HG03520 (cell line): ENCODE results near the gene ZNF410.
"Not testable (repeated sequence)": the region's sequence is repeated elsewhere in the genome, so short reads cannot be mapped to it uniquely, and the experiment has no call there.

Experiments
- ATAC-seq: cut with Tn5 transposase; IDR thresholded peaks from one replicate; pipeline ENCODE4 v1.9.1; 2021; ENCODE audit warnings: mild to moderate bottlenecking, moderate library complexity; ENCODE audit not compliant: unreplicated experiment

ZNF410 gene

DNA sequence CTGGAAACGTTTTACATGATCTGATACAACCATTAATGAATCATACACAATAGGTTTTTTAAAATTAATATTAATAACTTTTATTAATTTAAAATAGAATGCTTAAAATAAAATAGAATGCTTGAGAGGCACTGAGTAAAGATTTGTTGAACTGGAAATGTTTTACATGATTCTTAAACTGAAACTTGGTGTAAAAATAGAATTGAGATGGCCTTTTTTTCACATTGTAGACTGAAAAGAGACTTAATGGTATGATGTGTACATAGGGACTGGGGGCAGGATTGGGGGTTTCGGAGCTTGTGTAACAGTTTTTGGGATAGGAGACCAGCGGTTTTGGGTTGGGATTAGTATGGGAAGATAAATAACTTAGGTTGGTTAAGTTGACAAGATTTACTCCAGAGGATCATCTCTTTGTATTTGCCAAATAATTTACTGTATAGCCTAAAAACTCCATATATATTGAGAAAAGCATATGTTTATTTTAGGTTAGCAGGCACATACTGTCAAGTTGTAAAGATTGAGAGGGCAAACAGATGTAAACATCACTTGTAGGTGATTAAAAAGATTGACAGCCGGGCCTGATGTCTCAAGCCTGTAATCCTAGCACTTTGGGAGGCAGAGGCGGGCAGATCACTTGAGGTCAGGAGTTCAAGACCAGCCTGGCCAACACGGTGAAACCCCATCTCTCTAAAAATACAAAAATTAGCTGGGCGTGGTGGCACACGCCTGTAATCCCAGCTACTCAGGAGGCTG is 2.0 kb upstream of the ZNF410 start:
- no peak for ATAC-seq

- no peak for ATAC-seq
These were observed 608 bp downstream of the ZNF410 start for GRCh38 chr14:73887318-73887616.

GRCh38 chr14:73887694-73888459 is 1.2 kb downstream of the ZNF410 start:
- no peak for ATAC-seq

DNA sequence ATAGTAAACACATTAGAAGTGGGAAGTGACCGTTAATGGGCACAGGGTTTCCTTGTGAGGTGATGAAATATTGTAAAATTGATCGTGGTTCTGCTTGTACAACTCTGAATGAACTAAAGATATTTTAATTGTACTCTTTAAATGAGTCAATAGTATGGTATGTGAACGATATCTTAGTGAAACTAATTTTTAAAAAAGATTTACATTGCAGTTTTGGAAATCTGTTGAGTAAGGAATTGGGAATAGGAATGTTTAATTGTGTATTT is 1.7 kb downstream of the ZNF410 start:
- ATAC-seq: no peak

DNA sequence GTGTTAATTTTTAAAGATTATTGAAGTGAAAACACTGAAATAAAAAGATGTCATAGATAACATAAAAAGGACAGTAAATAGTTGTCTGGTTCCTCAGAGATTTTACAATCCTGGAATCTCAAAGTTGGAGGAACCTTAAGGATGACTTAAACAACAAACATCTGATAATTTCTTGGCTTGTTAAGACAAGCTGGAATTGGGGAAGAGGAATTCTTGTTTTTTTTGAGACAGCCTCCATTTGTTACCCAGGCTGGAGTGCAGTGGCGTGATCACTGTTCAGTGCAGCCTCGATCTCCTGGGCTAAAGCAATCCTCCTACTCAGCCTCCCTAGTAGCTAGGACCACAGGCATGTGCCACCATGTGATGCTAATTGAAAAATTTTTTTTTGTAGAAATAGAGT is 2.3 kb downstream of the ZNF410 start:
- no peak for ATAC-seq

GRCh38 chr14:73889376-73889775 is 2.7 kb downstream of the ZNF410 start:
- ATAC-seq: no peak

DNA sequence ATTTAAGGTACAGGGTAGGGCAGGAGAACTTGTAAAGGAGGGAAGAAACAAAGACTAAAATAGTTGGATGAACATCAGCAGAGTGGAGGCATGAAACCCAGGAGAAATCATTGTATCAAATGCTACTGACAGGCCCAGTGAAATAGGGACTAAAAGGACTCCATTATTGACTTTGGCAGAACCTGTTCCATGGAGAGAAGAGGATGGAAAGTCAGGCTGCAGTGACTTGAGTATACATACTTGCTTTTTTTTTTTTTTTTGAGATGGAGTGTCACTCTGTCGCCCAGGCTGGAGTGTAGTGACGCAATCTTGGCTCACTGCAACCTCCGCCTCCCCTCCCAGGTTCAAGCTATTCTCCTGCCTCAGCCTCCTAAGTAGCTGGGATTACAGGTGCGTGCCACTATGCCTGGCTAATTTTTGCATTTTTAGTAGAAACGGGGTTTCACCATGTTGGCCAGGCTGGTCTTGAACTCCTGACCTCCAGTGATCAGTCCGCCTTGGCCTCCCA is 7.6 kb downstream of the ZNF410 start:
- ATAC-seq: not testable (repeated sequence)

DNA sequence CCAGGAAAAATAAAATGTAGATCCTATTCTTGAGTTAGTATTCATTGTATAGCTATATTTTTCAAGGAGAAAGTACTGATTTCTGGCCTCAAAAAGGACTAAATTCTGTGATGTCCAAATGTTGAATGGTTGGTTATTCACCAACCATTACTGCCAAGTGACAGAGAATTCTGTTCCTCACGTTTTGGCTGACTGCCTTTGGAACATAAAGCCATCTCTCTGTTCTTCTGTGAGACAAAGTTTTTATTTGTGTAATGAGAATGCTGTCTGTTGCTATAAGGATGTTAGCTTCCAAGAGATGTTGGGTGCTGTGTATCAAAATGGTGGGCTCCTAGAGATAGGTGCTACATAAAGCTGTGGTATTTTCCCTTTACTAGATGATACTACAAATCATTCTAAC is 9.3 kb downstream of the ZNF410 start:
- ATAC-seq: no peak

GRCh38 chr14:73896521-73896920 is 9.9 kb downstream of the ZNF410 start:
- ATAC-seq: no peak

DNA sequence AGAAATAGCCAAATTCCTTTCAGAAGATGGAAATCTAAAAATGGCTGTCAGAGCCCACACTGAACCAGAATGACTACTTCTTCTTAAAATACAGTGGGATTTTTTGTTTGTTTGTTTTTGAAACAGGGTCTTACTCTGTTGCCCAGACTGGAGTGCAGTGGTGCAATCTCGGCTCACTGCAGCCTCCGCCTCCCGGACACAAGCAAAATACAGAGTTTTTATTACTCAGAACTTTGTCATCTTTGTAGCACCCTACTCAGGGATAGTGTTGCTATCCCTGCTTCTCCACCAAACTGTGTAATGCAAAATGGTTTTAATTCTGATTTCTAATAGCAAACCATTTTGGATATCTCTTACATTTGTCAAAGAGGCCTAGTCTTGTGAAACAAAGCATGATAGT is 16.4 kb downstream of the ZNF410 start:
- ATAC-seq: no peak

- no peak for ATAC-seq
These were observed 23.0 kb downstream of the ZNF410 start for GRCh38 chr14:73909681-73910080.

- no peak for ATAC-seq
These were observed 26.6 kb downstream of the ZNF410 start for GRCh38 chr14:73913256-73913655.

GRCh38 chr14:73916324-73916723 is 29.7 kb downstream of the ZNF410 start:
- no peak for ATAC-seq

DNA sequence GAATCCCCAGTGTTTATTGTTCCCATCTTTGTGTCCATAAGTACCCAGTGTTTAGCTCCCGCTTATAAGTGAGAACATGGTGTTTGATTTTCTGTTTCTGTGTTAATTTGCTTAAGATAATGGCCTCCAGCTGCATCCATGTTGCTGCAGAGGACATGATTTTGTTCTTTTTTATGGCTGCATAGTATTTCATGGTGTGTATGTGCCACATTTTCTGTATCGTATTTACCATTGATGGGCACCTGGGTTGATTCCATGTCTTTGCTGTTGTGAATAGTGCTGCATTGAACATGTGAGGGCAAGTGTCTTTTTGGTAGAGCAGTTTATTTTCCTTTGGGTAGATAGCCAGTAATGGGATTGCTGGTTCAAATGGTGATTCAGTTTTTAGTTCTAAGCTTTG is 32.8 kb downstream of the ZNF410 start:
- not testable (repeated sequence) for ATAC-seq

GRCh38 chr14:73924337-73924736 is 37.7 kb downstream of the ZNF410 start:
- ATAC-seq: no peak

GRCh38 chr14:73935666-73936065 is 49.0 kb downstream of the ZNF410 start:
- ATAC-seq: no peak

- ATAC-seq: no peak
These were observed 49.9 kb downstream of the ZNF410 start for GRCh38 chr14:73936548-73936947.

DNA sequence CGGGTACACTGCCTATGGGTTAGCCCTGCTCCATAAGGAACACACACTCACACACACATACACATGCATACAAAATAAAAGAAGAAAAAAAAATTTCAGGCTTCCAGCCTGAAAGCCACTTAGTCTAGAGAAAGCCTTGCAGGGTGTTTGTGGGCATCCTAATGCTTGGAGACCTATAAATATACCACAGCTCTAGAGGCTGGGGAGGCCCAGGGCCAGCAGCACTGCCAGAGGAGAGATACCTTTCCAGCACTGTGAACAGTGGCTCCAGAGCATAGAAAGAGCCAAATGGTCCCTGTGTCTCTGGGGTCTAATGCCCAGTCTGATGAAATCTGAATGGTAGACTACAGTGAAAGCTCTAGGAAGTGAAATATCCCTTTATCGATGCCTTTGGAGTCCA is 50.4 kb downstream of the ZNF410 start:
- no peak for ATAC-seq

DNA sequence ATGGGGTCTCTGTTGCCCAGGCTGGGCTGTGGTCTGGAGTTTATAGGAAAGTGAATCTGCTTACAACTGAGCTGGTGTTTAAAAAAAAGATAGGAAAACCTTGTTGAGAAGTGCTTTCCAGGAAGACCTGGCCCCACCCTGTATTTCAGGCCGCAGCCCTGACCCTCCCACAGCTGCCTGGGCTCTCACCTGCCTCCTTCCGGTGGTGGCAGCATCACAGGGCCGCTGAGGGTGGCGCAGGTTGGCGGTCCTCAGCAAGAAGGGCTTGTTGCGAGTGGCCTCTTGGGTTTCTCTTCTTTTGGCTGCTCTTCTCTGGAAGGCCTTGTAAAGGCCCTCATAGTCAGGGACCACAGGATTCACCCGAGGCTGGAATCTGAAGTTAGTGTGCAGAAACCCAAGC is 55.5 kb downstream of the ZNF410 start:
- no peak for ATAC-seq

GRCh38 chr14:73943083-73943482 is 56.4 kb downstream of the ZNF410 start:
- no peak for ATAC-seq

DNA sequence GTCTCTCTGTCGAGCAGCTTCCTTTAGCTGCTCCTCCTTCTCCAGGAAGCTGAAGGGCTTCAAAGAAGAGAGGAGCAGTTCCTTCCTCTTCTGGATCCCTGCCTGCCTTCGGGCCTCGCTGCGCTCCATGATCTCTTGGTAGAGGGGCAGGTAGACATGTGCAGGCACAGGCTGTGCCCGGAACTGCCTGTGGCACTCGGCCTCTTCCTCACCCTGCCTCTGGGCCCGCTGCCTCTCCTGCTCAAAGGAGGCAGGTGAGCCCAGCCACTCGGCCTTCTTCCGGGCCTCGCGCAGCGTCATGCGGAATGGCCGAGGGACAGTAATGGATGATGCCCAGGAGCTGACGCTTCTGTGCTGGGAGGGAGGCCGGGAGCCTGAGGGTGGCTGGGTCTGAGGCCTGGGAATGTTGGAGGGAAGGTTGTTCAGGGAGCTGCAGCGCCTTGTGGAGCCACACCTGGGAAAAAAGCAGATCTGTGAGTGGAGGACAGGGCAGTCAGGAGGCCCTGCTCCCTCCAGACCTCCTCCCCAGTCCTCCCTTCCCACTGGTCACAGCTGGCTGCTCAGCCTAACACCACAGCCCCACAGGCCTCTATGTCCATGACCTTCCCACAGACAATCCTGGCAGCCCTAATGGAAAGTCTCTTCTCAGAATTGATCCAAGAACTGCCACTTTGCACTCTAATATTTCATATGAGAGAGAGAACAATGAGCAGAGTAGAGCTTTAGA is 57.9 kb downstream of the ZNF410 start:
- no peak for ATAC-seq

- ATAC-seq: no peak
These were observed 58.6 kb downstream of the ZNF410 start for GRCh38 chr14:73945159-73945670.
